HepG2 (cell line): Measurements from ENCODE around the gene GLIS2. TPM values are rescaled to one million over a fixed set of nuclear protein-coding genes. Genes with fewer than 3 reads are reported as not detected.

Experiments
- AHR ChIP-seq: IDR thresholded peaks from 2 replicates; pipeline ENCODE4 v1.6.1; 2018; ENCODE audit warnings: missing genetic modification reagents, missing compliant biosample characterization
- CBFB ChIP-seq: sonication (generic); formaldehyde crosslinking; IDR thresholded peaks from 2 replicates; pipeline ENCODE4 v1.4.0; 2020; ENCODE audit warnings: missing genetic modification reagents
- CSRNP2 ChIP-seq: sonication (generic); formaldehyde crosslinking; conservative IDR thresholded peaks from 2 replicates; pipeline ENCODE4 v1.8.0; 2022; ENCODE audit warnings: low read depth, missing genetic modification reagents
- ELF1 ChIP-seq: sonication (generic); formaldehyde crosslinking; IDR thresholded peaks from 2 replicates; pipeline ENCODE4 v1.4.0; 2020; ENCODE audit warnings: missing genetic modification reagents
- ELF3 ChIP-seq: IDR thresholded peaks from 2 replicates; pipeline ENCODE4 v1.6.1; 2016; ENCODE audit warnings: missing genetic modification reagents, missing compliant biosample characterization
- FOXP1 ChIP-seq, 2 experiments: fragments of 450-650 bp in 1 of 2; IDR thresholded peaks; 2 replicates each; pipeline ENCODE4 v1.6.1; 2017 to 2018; ENCODE audit warnings: antibody characterized with exemption in 1 of 2
- HMGA1 ChIP-seq: sonication (generic); formaldehyde crosslinking; conservative IDR thresholded peaks from 2 replicates; pipeline ENCODE4 v1.4.0; 2020; ENCODE audit warnings: missing genetic modification reagents
- KAT8 ChIP-seq: IDR thresholded peaks from 2 replicates; pipeline ENCODE4 v1.6.1; 2016; ENCODE audit warnings: missing genetic modification reagents, missing compliant biosample characterization
- NFKB2 ChIP-seq: sonication (generic); formaldehyde crosslinking; IDR thresholded peaks from 2 replicates; pipeline ENCODE4 v1.4.0; 2020; ENCODE audit warnings: missing genetic modification reagents, borderline replicate concordance
- NFRKB ChIP-seq: fragments of 450-650 bp; IDR thresholded peaks from 2 replicates; pipeline ENCODE4 v1.6.1; 2017
- NR1H2 ChIP-seq: sonication (generic); formaldehyde crosslinking; IDR thresholded peaks from 2 replicates; pipeline ENCODE4 v1.8.1; 2022; ENCODE audit warnings: low read depth, missing genetic modification reagents, borderline replicate concordance
- PAXIP1 ChIP-seq: sonication (generic); formaldehyde crosslinking; conservative IDR thresholded peaks from 2 replicates; pipeline ENCODE4 v1.4.0; 2020; ENCODE audit warnings: mild to moderate bottlenecking, missing genetic modification reagents, moderate library complexity
- PHF5A ChIP-seq: IDR thresholded peaks from one replicate; pipeline ENCODE4 v1.6.1; 2018; ENCODE audit warnings: low read depth, missing genetic modification reagents; ENCODE audit not compliant: unreplicated experiment
- PRMT3 ChIP-seq: sonication (generic); formaldehyde crosslinking; IDR thresholded peaks from 2 replicates; pipeline ENCODE4 v1.8.1; 2022; ENCODE audit warnings: low read depth, mild to moderate bottlenecking, moderate library complexity, missing genetic modification reagents, borderline replicate concordance
- REPIN1 ChIP-seq: sonication (generic); formaldehyde crosslinking; IDR thresholded peaks from 2 replicates; pipeline ENCODE4 v1.8.0; 2022; ENCODE audit warnings: missing genetic modification reagents, low read depth, mild to moderate bottlenecking, borderline replicate concordance
- SMARCC2 ChIP-seq: fragments of 450-650 bp; IDR thresholded peaks from 2 replicates; pipeline ENCODE4 v1.6.1; 2017; ENCODE audit warnings: antibody characterized with exemption, mild to moderate bottlenecking
- SMC3 ChIP-seq: IDR thresholded peaks from 2 replicates; pipeline ENCODE4 v1.6.1; 2011; ENCODE audit warnings: low read length, improper control_type of control experiment
- SPEN ChIP-seq: sonication (generic); formaldehyde crosslinking; IDR thresholded peaks from 2 replicates; pipeline ENCODE4 v1.5.1; 2020; ENCODE audit warnings: low read depth, mild to moderate bottlenecking, missing genetic modification reagents
- SRSF4 ChIP-seq: fragments of 200-400 bp; formaldehyde crosslinking; IDR thresholded peaks from one replicate; pipeline ENCODE4 v1.6.1; 2018; ENCODE audit warnings: mild to moderate bottlenecking, low read depth, low read length, moderate library complexity; ENCODE audit not compliant: poor library complexity, severe bottlenecking
- SUZ12 ChIP-seq: fragments of 150-350 bp; IDR thresholded peaks from 2 replicates; pipeline ENCODE4 v1.6.1; 2014; ENCODE audit warnings: low read depth, low read length
- ZNF34 ChIP-seq: sonication (generic); formaldehyde crosslinking; IDR thresholded peaks from 2 replicates; pipeline ENCODE4 v1.4.0; 2020; ENCODE audit warnings: mild to moderate bottlenecking, missing genetic modification reagents, borderline replicate concordance
- ZNF598 ChIP-seq: sonication (generic); formaldehyde crosslinking; IDR thresholded peaks from 2 replicates; pipeline ENCODE4 v1.5.1; 2020; ENCODE audit warnings: mild to moderate bottlenecking, missing genetic modification reagents, borderline replicate concordance
- polyA plus RNA-seq, 8 experiments: library from polyadenylated mRNA; depleted of rRNA in 3 of 8; stranded (reverse) in 7 of 8; unstranded in 1 of 8; fragments of >200 nt; fragmentation: Illumina TruSeq in 4 of 8; extraction: Trizol in 4 of 8; gene quantifications; 2 replicates each; pipeline versions ENCODE4 v1.2.1 to v1.2.3, GENCODE V29; 2011 to 2016; ENCODE audit warnings: low read depth in 4 of 8, missing spikeins in 1 of 8, mixed read lengths in 1 of 8; ENCODE audit not compliant: insufficient read depth in 1 of 8
- total RNA-seq, 5 experiments: library from RNA; depleted of rRNA; stranded (reverse); fragments of >200 nt; fragmentation: Illumina TruSeq; extraction: Trizol; gene quantifications; 2 replicates each; pipeline ENCODE4 v1.2.3, GENCODE V29; 2016; ENCODE audit warnings: low read depth in 1 of 5
- TF ChIP-seq, protein P1 (sequence below): sonication (generic); formaldehyde crosslinking; IDR thresholded peaks from 2 replicates; pipeline ENCODE4 v1.4.0; 2020; ENCODE audit warnings: missing genetic modification reagents

Gene GLIS2
- total and polyA plus RNA-seq, 2 of the 13 experiments (the other 11 are each of a cell fraction or from before 2014, with no cell fraction given): 0.28 to 0.29 TPM

GRCh38 chr16:4328046-4328781 lies 12.3 kb downstream of the GLIS2 start (continued):
- TF ChIP-seq PRMT3 (CRISPR knock-in tag): no peak
- TF ChIP-seq ELF1: peak; percentile 29; the same call in 1 of the 2 replicates
- no peak for TF ChIP-seq SRSF4
- peak; percentile 78 for TF ChIP-seq KAT8 (CRISPR knock-in tag)
- TF ChIP-seq NFKB2: peak; percentile 36; the same call in 1 of the 2 replicates
- TF ChIP-seq AHR (CRISPR knock-in tag): peak; percentile 77; the same call in 1 of the 2 replicates
- TF ChIP-seq ZNF598 (CRISPR knock-in tag): no peak
- peak; percentile 35; the same call in 1 of the 2 replicates for TF ChIP-seq SMC3
- peak; percentile 50; the same call in 1 of the 2 replicates for TF ChIP-seq CBFB (CRISPR knock-in tag)
- TF ChIP-seq SPEN (CRISPR knock-in tag): peak; percentile 60
- peak; percentile 74 for TF ChIP-seq PAXIP1 (CRISPR knock-in tag)
- TF ChIP-seq NR1H2 (CRISPR knock-in tag): peak; percentile 56; the same call in 1 of the 2 replicates
- TF ChIP-seq REPIN1 (CRISPR knock-in tag): peak; percentile 47; the same call in 1 of the 2 replicates
- no peak for TF ChIP-seq FOXP1 (IDR thresholded peaks at IDR 0.05)
- TF ChIP-seq FOXP1 (CRISPR knock-in tag; IDR thresholded peaks at IDR 0.05): no peak
- TF ChIP-seq, protein P1, sequence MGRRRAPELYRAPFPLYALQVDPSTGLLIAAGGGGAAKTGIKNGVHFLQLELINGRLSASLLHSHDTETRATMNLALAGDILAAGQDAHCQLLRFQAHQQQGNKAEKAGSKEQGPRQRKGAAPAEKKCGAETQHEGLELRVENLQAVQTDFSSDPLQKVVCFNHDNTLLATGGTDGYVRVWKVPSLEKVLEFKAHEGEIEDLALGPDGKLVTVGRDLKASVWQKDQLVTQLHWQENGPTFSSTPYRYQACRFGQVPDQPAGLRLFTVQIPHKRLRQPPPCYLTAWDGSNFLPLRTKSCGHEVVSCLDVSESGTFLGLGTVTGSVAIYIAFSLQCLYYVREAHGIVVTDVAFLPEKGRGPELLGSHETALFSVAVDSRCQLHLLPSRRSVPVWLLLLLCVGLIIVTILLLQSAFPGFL (CRISPR knock-in tag): no peak
- TF ChIP-seq ELF3 (CRISPR knock-in tag): peak; percentile 68
- peak; percentile 71 for TF ChIP-seq PHF5A (CRISPR knock-in tag)
- TF ChIP-seq SUZ12: no peak
- TF ChIP-seq SMARCC2: no peak
- TF ChIP-seq HMGA1 (CRISPR knock-in tag): no peak
- TF ChIP-seq CSRNP2 (CRISPR knock-in tag): no peak
- TF ChIP-seq ZNF34: 0 out of 2 replicates have a peak, but pooled peaks have one; percentile 22
- TF ChIP-seq NFRKB: no peak
